ENCODE measurements around the gene PRKAR2B.
"Not testable (repeated sequence)": the region's sequence is repeated elsewhere in the genome, so short reads cannot be mapped to it uniquely, and the experiment has no call there.

The PRKAR2B gene

GRCh38 chr7:107029061-107029763, 15.3 kb upstream of the PRKAR2B start:
- peak; percentile 16 for DNase-seq

DNA sequence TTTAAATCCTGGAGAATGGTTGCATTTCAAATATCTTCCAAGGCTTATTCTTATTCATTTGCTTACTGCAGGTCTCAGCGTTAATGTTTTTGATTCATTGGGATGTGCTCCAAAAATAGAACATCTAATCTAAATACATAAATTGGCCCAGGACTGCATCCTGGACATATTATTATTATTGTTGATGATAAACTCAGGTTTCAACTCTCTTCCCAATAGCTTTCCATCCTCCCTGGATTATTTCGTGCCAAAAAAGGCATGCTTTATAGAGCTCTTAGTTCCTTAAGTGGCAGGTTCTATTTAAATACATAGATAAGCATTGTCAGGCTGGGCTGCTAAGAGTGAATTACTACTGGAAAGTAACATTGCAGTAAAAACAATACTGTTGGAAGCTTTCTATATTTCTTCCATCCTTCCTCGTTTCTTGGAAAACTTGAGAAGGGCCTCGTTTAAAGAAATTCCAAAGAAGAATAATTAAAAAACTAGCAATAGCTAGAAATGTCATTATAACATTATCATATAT, 14.7 kb upstream of the PRKAR2B start:
- no peak for DNase-seq

- DNase-seq = no peak
These were observed 12.5 kb upstream of the PRKAR2B start for GRCh38 chr7:107032050-107032449.

DNA sequence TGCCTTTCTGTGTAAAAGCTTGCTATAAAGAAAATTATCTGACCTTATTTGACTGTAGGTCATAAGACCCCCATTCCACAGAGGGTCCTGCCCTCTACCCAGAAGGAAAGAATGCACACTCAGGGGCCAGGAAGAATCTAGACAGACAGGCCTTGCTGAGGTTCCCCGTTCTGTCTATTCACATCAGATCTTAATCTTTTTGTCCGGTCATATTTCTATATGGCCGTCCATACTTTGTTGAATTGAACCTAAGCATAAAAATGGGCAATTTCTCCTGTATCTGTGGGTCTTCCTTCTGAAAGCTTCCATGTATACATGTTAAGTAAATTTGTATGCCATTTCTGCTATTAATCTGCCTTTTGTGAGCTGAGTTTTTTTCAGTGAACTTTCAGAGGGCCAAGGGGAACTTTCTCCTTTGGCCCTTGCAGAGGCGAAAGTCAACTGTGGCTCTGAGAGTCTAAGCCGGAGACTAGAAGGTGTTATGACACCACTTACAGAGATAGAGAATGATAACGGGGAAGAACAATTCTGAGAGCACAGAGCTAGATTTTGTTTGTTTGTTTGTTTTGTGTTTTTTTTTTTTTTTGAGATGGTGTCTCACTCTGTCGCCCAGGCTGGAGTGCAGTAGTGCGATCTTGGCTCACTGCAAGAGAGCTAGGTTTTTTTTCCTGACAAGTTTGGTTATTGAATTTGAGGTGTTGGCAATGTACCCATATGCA, 11.6 kb upstream of the PRKAR2B start:
- DNase-seq = no peak

DNA sequence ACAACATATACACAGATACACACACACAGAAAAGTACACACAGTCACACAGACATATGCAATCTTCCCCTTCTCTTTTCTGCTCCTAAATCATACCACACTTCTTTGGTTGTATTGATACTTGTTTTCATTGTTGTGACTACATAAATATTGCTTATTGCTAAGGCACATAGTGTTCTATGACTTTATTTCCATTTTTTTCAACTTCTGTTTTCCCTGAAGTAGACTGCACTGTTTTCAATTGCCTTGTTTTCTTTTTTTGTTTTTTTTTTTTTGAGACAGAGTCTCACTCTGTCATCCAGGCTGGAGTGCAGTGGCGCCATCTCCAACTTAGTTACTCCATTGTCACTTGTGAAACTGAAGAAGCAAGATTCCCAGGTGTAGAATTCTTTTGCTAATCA, 10.0 kb upstream of the PRKAR2B start:
- no peak for DNase-seq

- DNase-seq = peak; percentile 49
These were observed 9.1 kb upstream of the PRKAR2B start for GRCh38 chr7:107035446-107035845.

DNA sequence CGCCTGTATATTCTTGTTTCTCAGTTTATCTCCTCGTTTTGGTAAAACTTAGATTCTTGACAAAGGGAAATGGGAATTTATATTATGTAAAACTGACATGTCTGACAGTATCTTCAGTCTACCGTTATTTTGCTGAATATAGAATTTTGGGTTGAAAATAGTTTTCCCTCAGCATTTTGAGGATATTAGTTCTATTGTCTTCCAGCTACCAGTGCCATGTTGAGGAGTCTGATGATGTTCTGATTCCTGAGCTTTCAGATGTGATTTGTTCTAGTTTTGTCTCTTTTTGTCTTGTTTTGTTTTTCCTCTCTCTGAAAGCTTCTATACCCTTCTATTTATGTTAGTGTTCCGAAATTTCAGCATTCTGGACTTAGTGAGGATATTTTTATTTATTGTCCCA, 8.0 kb upstream of the PRKAR2B start:
- no peak for DNase-seq

GRCh38 chr7:107037717-107038603, 6.5 kb upstream of the PRKAR2B start:
- no peak for DNase-seq

GRCh38 chr7:107039199-107039900, 5.2 kb upstream of the PRKAR2B start:
- DNase-seq = no peak

GRCh38 chr7:107041097-107041496, 3.4 kb upstream of the PRKAR2B start:
- no peak for DNase-seq

DNA sequence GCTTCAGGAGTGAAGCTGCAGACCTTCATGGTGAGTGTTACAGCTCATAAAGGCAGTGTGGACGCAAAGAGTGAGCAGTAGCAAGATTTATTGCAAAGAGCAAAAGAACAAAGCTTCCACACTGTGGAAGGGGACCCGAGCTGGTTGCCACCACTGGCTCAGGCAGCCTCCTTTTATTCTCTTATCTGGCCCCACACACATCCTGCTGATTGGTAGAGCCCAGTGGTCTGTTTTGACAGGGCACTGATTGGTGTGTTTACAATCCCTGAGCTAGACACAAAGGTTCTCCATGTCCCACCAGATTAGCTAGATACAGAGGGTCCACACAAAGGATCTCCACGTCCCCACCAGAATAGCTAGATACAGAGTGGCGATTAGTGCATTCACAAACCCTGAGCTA, 2.7 kb upstream of the PRKAR2B start:
- DNase-seq = not testable (repeated sequence)

DNA sequence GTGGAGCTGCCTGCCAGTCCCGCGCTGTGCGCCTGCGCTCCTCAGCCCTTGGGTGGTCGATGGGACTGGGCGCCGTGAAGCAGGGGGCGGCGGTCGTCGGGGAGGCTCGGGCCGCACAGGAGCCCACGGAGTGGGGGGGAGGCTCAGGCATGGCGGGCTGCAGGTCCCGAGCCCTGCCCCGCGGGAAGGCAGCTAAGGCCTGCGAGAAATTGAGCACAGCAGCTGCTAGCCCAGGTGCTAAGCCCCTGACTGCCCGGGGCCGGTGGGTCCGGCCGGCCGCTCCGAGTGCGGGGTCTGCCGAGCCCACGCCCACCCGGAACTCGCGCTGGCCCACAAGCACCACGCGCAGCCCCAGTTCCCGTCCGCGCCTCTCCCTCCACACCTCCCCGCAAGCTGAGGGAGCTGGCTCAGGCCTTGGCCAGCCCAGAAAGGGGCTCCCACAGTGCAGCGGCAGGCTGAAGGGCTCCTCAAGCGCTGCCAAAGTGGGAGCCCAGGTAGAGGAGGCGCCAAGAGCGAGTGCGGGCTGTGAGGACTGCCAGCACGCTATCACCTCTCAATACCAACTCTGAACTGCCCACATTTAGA, 2.1 kb upstream of the PRKAR2B start:
- DNase-seq = not testable (repeated sequence)

- DNase-seq = no peak
These were observed 1.0 kb upstream of the PRKAR2B start for GRCh38 chr7:107043491-107043890.

DNA sequence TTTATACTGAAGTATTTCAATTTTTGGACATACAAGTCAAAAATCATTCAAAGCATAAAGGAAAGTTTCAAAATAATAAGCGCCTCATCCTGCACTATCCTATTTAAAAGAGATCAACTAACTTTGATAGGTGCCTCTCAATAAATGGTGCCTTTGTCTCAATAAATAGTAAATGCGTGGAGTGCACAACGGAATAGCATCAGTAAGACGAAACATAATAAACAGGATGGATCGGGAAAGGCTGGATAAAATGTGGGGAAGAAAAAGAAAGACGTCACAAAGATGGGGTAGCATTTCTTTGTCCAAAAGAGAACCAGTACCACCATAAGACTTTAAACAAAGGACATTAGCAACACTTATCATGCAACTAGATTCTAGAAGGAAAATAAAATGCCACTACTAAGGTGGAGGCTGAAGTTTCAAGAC, 571 bp upstream of the PRKAR2B start:
- DNase-seq = no peak

DNA sequence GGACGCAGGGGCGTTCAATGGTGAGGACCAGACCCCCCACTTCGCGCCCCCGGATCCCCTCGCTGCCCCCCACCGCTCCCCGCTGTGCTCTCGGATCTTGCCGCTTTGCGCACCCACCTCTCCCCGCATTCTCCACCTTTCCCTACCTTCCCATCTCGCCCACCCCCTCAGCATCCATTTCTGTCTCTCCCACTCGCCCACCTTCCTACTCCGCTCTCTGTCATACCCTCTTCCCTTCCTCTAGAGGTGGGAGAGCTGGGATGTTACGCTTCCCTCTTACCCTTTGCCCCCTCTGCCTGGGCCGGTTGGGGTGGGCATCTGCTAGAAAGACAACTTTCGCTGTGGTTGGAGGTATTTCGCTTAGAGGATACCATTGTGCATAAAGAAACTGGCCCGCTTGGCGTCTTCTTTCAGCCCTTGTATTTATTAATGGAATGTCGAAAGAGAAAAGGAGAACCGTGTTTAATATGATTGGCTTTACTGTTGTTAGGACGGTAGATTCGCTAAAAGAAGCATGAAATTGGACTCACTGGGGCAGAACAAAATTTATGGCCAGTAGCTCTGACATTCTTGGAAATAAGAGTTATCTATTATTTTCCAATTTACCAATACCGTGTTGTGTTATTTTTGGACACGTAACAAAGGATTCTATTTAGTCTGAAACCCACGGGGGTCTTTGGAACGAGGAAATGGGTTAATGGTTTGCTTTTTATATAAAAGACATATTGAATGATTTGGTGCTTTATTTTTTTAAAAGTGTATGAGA, 873 bp downstream of the PRKAR2B start:
- DNase-seq = no peak

GRCh38 chr7:107045980-107046379, 1.5 kb downstream of the PRKAR2B start:
- DNase-seq = no peak

GRCh38 chr7:107046491-107047259, 2.2 kb downstream of the PRKAR2B start:
- DNase-seq = no peak

- DNase-seq = no peak
These were observed 3.6 kb downstream of the PRKAR2B start for GRCh38 chr7:107047902-107048782.

DNA sequence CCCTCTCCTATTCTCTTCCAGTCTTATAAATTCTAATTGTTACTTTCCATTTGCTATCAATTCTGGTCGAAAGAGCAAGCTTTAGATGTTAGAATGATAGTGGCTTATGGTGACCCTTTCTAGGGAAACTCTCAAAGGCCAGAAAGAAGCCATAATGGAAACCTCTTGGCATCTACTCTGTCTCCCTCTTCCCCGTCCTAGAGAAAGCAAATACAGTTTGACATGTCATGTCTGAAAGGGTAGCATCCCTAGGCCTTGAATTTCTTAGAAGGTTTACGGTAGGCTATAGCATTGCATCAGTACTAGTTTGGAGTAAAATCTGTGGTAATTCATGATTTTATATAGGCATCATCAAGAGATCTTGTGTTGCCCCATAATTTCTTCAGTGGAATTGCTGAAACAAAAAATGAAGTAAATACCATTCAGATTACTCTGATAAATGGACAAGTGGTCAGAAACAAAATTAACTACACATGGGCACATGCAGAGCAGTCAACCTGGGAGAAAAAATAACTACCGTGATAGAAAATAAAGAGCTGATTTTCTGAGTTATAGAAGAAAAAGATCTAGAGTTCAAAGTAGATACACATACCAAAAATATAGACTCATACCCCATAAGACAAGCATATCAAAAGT, 4.4 kb downstream of the PRKAR2B start:
- DNase-seq = no peak
